ENCODE measurements around the gene PKN2. TPM values are rescaled to one million over a fixed set of nuclear protein-coding genes. Genes with fewer than 3 reads are reported as not detected.

The PKN2 gene
- total RNA-seq, 1 experiment from 2014 or later = 74.1 TPM

DNA sequence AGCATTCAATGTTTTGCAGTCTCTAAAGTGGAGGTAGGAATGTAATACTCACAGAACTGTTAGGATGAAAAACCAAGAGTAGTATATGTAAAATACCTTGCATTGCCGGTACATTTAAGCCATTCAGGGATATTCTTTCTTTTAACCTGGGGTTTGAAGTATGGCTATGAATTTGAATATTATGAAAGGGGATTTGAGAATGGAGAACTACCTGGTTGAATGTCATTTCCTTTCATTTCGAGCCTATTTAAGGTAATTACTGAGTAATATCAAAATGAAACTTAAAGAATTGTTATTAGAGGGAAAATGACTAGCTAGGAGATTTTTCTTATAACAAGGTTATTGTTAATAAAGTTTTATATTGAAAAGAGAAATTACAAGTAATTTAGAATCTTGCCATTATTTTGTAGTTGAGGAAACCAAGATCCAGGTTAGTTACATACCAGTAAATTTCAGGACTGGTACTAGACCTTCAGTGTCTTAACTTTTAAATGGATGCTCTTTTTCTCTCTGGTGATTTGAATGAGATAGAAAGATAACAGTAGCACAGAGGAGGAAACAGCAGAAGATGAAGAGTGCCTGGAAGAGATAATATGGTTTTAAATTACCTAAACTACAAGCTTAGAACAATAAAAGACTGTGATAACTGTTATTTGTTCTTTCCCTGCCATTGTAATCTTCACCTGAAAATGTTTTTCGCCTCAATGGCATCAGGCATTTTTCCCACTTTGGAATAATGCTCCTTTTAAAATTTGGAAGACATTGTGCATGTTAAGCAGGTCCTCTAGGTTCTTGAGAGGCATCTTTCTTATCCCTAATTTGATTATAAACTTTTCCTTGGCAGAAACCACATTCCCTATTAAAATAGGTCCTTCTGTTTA lies 103.2 kb downstream of the PKN2 start:
- no peaks in the 10 kb centered on the region for H3K27me3 ChIP-seq (ENCODE audit: control insufficient read depth, insufficient read depth, low read length)
- in situ Hi-C loops (cut with HindIII; ENCODE audit: low pct_unique_long_range_greater_than_20kb, low sequenced_read_pairs) = no loop called here
- H3K27ac ChIP-seq (ENCODE audit: low read length) = no peak overlapping the region
- intact Hi-C loops (cut with micrococcal nuclease; ENCODE audit: unreplicated experiment) = no loop called here
- H3K4me1 ChIP-seq (ENCODE audit: control insufficient read depth, insufficient read depth, low read length) = no peaks in the 10 kb centered on the region
- BruUV-seq (replicated peaks) = no TSS peak
- DNase-seq (ENCODE audit: low read depth, low spot score) (no peak), ATAC-seq (no peak)
- POLR2A ChIA-PET = interaction anchor here (0.5 kb wide), 1 partner anchor 30 kb away, joined by 4 read pairs; no protein-coding TSS in a partner anchor
- H3K36me3 ChIP-seq (ENCODE audit: control insufficient read depth, insufficient read depth, low read length) = peaks cover 18% of the 10 kb centered on the region; the same call in 1 of the 2 replicates
- H3K9me3 ChIP-seq (ENCODE audit: control insufficient read depth, insufficient read depth, low read depth, low read length) = no peaks in the 10 kb centered on the region
- CTCF ChIA-PET = no interaction called here
- H3K4me3 ChIP-seq (ENCODE audit: low read depth in 2 of 2, low read length in 2 of 2) = no peak overlapping the region
- TF ChIP-seq, protein P1, sequence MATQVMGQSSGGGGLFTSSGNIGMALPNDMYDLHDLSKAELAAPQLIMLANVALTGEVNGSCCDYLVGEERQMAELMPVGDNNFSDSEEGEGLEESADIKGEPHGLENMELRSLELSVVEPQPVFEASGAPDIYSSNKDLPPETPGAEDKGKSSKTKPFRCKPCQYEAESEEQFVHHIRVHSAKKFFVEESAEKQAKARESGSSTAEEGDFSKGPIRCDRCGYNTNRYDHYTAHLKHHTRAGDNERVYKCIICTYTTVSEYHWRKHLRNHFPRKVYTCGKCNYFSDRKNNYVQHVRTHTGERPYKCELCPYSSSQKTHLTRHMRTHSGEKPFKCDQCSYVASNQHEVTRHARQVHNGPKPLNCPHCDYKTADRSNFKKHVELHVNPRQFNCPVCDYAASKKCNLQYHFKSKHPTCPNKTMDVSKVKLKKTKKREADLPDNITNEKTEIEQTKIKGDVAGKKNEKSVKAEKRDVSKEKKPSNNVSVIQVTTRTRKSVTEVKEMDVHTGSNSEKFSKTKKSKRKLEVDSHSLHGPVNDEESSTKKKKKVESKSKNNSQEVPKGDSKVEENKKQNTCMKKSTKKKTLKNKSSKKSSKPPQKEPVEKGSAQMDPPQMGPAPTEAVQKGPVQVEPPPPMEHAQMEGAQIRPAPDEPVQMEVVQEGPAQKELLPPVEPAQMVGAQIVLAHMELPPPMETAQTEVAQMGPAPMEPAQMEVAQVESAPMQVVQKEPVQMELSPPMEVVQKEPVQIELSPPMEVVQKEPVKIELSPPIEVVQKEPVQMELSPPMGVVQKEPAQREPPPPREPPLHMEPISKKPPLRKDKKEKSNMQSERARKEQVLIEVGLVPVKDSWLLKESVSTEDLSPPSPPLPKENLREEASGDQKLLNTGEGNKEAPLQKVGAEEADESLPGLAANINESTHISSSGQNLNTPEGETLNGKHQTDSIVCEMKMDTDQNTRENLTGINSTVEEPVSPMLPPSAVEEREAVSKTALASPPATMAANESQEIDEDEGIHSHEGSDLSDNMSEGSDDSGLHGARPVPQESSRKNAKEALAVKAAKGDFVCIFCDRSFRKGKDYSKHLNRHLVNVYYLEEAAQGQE (IDR thresholded peaks at IDR 0.05; ENCODE audit: insufficient read depth in 1 of 2, low read depth in 2 of 2, low read length in 1 of 2) = no peak
- TF ChIP-seq SIN3A (IDR thresholded peaks at IDR 0.05; ENCODE audit: borderline replicate concordance, insufficient read depth, low read depth, low read length) = no peak
- TF ChIP-seq, protein P2, sequence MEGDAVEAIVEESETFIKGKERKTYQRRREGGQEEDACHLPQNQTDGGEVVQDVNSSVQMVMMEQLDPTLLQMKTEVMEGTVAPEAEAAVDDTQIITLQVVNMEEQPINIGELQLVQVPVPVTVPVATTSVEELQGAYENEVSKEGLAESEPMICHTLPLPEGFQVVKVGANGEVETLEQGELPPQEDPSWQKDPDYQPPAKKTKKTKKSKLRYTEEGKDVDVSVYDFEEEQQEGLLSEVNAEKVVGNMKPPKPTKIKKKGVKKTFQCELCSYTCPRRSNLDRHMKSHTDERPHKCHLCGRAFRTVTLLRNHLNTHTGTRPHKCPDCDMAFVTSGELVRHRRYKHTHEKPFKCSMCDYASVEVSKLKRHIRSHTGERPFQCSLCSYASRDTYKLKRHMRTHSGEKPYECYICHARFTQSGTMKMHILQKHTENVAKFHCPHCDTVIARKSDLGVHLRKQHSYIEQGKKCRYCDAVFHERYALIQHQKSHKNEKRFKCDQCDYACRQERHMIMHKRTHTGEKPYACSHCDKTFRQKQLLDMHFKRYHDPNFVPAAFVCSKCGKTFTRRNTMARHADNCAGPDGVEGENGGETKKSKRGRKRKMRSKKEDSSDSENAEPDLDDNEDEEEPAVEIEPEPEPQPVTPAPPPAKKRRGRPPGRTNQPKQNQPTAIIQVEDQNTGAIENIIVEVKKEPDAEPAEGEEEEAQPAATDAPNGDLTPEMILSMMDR (IDR thresholded peaks at IDR 0.05) = no peak
- TF ChIP-seq TCF7L2 (IDR thresholded peaks at IDR 0.05; ENCODE audit: low read depth, low read length) = no peak
- TF ChIP-seq POLR2AphosphoS5 (IDR thresholded peaks at IDR 0.05; ENCODE audit: low read depth, low read length) = no peak

DNA sequence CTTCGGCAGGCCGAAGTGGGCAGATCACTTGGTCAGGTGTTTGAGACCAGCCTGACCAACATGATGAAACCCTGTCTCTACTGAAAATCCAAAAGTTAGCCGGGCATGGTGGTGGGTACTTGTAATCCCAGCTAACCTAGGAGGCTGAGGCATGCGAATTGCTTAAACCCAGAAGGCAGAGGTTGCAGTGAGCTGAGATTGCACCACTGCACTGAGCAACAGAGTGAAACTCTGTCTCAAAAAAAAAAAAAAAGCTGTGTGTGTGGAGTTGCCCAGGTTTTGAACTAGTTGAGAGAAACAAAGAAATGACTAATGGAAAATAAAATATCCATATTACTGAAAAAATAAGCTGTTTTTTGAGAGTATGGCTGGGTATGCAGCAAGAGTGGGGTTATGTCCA lies 107.1 kb downstream of the PKN2 start:
- in situ Hi-C loops (cut with HindIII; ENCODE audit: low pct_unique_long_range_greater_than_20kb, low sequenced_read_pairs) (no loop called here), intact Hi-C loops (cut with micrococcal nuclease; ENCODE audit: unreplicated experiment) (no loop called here)
- Histone ChIP-seq H3K27me3 (ENCODE audit: control insufficient read depth, insufficient read depth, low read length) (no peaks in the 10 kb centered on the region), H3K4me1 (ENCODE audit: control insufficient read depth, insufficient read depth, low read length) (no peaks in the 10 kb centered on the region), H3K4me3 (ENCODE audit: low read depth in 2 of 2, low read length in 2 of 2) (no peak overlapping the region), H3K36me3 (ENCODE audit: control insufficient read depth, insufficient read depth, low read length) (peaks cover 8% of the 10 kb centered on the region; the same call in 1 of the 2 replicates), H3K9me3 (ENCODE audit: control insufficient read depth, insufficient read depth, low read depth, low read length) (no peaks in the 10 kb centered on the region), H3K27ac (ENCODE audit: low read length) (no peak overlapping the region)
- TF ChIP-seq TCF7L2 (IDR thresholded peaks at IDR 0.05; ENCODE audit: low read depth, low read length) (no peak), POLR2AphosphoS5 (IDR thresholded peaks at IDR 0.05; ENCODE audit: low read depth, low read length) (no peak), SIN3A (IDR thresholded peaks at IDR 0.05; ENCODE audit: borderline replicate concordance, insufficient read depth, low read depth, low read length) (no peak)
- TF ChIP-seq, protein P2 (IDR thresholded peaks at IDR 0.05) = no peak
- TF ChIP-seq, protein P1 (IDR thresholded peaks at IDR 0.05; ENCODE audit: insufficient read depth in 1 of 2, low read depth in 2 of 2, low read length in 1 of 2) = no peak
- DNase-seq (ENCODE audit: low read depth, low spot score) (no peak), ATAC-seq (no peak)
- no TSS peak for BruUV-seq (replicated peaks)
- POLR2A ChIA-PET = interaction anchor here (0.6 kb wide), 1 partner anchor 111 kb away, joined by 3 read pairs; no protein-coding TSS in a partner anchor
- CTCF ChIA-PET = no interaction called here
